Cerebellar nuclear complex (tissue), 1 donor: ENCODE measurements around the gene C19orf73.

ENCODE experiments used
- DNase-seq, 2 experiments: peaks; one replicate each; lab custom pipeline; 2025; lab: John Stamatoyannopoulos, UW

Gene C19orf73, protein sequence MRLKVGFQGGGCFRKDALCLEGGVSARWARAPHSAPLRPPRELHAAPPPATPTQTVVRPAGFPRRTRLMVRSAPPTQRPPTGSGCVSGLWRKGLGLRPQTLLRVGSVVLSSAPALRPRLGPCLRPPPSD

DNA sequence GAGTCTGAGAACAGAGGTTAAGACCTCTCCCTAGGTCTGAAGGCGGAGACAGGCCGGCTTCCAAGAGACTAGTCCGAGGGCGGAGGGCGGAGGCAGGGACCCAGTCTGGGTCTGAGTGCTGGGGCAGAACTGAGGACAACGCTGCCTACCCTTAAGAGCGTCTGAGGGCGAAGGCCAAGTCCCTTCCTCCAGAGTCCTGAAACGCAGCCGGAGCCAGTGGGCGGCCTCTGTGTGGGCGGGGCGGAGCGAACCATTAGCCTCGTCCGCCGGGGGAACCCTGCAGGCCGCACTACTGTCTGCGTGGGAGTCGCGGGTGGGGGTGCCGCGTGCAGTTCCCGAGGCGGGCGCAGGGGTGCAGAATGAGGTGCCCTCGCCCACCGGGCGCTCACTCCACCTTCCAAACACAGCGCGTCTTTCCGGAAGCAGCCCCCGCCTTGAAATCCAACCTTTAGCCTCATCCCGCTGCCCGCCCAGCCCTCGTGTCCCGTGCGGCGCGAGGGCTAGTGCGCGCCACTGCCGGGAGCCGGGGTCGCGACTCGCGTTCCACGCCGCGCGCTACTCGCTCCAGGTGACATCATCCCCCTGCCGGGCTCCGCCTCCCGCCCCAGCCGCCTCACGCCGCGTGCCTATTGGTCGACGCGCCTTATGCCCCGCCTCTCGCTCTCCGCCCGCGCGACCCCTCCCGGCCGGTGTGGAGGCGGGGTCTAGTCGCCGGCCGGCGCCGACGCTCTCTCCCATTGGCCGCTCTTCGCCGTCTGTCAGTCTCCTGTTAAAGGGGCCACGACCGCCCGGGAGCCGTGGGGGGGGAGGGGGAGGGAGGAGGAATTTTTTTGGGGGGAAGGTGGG is at the start of gene C19orf73:
TSS of gene C19orf73 (minus strand) at position 579 of the 846 bp plus-strand sequence. CDS start at position 458, 121 bp downstream.
- DNase-seq = peak; percentile 65 to 87

DNA sequence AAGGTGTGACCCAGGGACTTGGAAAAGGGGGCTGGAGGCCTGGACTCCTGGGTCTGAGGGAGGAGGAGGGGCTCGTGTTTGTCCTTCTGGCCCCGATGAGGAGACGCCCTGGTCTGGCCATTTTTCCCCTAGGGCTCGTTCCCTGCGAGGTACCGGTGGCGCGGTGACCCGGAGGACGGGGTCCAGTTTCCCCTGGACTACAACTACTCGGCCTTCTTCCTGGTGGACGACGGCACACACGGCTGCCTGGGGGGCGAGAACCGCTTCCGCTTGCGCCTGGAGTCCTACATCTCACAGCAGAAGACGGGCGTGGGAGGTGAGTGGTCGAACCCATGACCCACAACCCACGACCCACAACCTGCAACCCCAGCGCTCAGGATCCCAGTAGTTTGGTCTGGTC is 49.5 kb upstream of the C19orf73 start:
- DNase-seq = no peak

DNA sequence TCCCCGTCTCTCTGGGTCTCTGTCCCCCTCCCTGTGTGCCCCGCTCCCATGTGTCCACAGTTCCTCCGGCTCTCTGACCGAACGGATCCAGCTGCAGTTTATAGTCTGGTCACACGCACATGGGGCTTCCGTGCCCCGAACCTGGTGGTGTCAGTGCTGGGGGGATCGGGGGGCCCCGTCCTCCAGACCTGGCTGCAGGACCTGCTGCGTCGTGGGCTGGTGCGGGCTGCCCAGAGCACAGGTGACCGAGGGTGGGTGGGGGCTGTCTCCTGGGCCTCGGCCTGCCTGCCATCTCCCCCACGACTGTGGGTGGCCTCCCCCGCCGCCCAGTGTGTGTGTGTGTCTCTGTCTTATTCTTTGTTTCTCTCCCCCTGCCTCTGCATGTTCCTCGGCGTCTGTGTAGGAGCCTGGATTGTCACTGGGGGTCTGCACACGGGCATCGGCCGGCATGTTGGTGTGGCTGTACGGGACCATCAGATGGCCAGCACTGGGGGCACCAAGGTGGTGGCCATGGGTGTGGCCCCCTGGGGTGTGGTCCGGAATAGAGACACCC is 49.0 kb upstream of the C19orf73 start:
- no peak for DNase-seq

DNA sequence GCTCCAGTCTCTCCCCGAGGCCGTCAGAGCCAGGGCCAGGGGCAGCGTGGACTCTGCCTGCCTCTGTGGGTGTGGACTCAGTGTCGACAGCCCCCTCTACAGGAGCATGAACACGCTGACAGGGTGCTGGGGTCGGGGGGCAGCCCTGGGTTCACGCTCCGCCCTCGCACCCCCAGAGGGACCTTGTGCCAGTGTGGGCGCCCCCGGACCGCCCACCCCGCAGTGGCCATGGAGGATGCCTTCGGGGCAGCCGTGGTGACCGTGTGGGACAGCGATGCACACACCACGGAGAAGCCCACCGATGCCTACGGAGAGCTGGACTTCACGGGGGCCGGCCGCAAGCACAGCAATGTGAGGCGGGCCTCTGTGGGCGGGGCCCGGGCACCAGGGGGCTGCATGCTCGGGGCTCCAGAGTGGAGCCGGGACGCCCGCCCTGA is 46.9 kb upstream of the C19orf73 start:
- DNase-seq = no peak

DNA sequence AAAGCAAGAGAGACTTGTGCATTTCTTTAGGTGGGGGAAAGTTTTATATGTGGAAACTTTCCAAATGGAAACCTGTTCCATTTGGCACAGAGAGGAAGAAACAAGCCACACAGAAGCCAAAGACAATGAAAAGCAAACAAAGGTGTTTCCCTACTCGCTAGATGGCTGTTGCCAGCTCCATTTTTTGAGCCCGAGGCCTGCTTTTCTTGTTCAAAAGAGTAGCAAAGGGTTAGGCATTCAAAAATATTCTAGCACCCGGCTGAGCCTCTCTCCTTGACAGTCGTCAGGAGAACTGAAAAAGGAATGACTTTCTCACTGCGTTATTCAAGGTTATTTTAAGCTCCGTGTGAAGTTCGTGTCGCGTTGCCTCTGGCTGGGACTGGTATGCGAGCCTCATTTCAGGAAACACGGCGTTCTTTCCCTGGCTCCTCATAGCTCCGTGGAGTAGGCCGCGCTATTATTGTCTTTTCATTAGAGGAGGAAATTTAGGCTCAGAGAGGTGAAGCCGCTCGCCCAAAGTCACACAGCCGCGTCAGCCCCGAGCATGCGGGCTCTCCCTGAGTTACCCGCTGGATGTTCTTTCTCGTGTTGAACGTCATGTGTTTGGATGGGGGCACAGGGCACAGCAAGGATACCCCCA is 46.3 kb upstream of the C19orf73 start:
- DNase-seq = no peak

DNA sequence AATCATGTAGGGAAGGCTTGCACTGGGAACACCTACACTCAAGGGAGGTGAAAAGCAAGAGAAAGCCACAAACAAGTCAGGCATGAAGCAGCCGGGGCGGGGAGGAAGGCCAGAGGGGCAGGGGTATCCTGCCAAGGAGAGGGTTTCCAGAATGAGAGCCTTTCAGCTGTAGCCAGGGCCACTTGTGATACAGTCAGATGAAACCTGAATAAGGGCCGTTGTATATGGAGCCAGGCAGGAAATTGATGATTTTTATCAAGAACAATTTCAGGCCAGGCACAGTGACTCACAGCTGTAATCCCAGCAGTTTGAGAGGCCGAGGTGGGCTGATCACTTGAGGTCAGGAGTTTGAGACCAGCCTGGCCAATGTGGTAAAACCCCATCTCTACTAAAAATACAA is 43.0 kb upstream of the C19orf73 start:
- no peak for DNase-seq

DNA sequence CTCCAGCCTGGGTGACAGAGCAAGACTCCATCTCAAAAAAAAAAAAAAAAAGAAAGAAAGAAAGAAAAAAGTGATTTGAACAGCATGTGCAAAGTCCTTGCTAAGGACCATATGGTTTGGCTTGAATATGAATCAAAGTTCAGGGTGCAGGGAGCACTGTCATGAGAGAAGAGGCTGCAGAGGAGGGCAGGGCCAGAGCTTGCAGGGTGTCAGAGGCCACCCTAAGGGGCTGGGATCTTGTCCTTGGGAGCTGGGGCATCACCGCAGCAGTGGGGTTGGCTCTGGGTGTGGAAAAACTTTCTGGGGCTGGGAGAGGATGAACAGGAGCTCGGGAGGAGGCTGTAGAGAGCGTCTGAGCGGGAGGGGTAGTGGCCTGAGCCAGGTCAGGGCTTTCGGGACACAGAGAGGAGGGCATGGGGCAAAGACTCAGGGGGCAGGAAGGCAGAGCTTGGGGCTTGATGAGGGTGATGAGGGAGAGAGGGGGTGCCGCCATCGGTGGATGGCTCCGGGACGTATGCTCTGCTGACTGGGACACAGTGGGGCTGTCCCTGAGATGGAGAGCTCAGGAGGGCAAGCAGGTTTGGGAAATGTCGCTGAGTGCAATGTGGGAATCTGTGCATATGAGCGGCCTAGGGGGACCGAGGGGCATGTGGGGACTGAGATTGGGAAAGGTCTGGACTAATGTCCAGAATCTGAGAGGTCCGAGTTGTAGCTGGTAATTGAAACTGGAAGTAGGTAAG is 41.7 kb upstream of the C19orf73 start:
- DNase-seq = no peak

DNA sequence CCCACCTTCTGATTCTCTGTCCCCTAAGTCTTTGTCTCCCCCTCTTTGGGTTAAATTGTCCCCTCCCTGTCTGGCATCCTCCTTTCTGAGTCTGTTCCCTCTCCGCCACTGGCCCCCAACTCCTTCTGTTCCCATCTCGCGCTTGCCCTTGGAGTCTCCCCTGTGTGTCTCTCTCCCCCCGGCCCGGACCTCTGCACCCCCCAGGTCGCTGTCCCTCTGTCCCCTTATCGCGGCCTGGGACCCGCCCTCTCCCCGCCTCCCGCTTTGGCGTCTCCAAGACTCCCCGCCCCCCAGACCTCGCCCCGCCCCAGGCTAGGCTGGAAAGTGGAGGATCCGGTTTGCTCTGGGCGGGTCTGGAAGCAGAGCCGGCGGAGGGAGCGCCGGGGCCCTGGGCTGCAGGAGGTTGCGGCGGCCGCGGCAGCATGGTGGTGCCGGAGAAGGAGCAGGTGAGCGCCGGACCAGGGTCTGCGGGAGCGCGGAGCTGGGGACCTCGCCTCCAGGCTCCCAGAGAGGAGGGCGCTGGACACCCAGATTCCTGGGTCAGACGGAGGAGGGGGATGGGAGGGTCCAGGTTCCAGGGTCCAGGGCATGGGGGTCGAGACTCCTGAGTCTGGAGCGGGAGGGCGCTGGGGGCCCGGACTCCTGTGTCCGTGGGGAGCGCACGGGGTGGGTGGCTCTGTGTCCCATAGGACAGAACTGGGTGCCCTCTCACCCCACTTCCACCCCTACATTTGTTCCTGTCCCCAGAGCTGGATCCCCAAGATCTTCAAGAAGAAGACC is 38.7 kb upstream of the C19orf73 start, which contains the start of gene TRPM4:
TSS of gene TRPM4 (plus strand) at position 348 of the 780 bp plus-strand sequence. CDS start at position 423, 75 bp downstream.
- peak in 1 of 2 experiments; percentile 1 for DNase-seq

DNA sequence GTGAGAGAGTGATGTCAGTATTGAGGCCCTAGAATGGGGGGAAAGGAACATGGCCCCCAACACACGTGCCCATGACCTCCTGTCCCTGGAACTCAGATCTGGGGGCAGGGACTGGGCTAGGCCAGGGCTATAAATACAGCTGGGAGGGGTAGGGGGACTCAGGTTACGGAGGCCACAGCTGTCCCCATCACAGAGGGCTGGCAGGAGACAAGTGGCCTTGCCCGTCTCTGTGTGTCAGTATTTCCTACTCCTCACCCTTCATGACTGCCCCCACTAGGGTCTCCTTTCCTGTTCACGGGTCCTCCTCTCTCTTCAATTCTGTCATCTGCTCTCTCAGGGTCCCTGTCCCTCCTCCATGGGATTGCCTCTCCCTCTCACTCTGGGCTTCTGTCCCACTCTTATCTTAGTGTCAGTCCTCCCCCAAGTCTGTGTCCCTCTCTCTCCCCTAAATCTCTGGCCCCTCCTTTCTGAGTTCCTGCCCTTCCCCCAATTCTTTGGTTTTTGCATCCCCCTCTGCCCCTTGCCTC is 36.9 kb upstream of the C19orf73 start:
- no peak for DNase-seq

DNA sequence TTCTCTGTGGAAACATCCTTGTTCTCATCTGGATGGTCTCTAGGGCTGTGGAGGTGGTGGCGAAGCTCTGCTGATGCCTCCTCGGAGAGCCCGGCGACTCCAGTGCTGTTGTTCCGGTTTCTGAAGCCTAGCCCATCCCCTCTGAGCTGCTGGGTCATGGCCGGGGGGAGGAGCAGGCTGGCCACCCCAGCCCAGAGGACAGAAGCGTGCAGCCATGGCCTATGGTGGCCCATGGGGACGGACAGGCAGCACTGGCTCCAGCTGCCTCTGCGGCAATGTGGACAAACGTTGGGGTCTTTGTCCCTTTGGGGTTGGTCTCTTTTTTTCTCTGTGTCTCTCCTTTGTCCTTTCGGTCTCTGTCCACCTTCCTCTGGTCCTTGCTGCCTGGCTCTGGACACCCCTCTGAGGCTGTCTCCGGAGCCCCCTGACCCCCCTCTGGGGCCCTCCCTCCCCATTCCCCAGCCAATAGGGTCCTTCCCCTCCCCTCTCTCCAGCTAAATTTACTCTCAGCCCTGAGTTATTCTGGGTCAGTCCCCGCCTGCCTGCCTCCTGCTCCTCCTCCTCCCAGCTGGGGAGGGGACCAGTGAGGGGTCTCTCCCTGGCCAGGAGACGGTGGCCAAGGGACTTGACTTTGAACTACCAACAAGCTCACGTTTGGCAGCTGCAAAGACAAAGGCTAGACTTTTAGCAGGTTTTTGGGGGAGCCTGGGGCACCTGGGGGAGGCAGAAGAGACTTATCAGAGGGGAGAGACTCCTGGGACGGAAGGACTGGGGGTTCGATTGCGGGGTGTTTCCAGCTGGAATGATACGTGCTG is 36.3 kb upstream of the C19orf73 start, which contains the start of gene HRC:
TSS of gene HRC (minus strand) at position 392 of the 815 bp plus-strand sequence. CDS start at position 233, 159 bp downstream.
- no peak for DNase-seq

DNA sequence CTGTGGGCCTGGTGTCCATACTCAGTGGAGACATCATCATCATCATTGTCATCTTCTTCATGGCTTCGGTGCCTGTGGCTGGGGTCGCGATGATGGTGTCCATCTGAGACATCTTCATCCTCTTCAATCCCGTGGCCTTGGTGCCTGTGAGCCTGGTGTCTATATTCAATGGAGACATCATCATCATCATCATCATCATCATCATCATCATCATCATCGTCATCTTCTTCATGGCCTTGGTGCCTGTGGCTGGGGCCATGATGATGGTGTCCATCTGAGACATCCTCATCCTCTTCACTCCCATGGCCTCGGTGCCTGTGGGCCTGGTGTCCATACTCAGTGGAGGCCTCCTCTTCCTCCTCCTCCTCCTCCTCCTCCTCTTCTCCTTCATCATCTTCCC is 35.3 kb upstream of the C19orf73 start:
- no peak for DNase-seq

DNA sequence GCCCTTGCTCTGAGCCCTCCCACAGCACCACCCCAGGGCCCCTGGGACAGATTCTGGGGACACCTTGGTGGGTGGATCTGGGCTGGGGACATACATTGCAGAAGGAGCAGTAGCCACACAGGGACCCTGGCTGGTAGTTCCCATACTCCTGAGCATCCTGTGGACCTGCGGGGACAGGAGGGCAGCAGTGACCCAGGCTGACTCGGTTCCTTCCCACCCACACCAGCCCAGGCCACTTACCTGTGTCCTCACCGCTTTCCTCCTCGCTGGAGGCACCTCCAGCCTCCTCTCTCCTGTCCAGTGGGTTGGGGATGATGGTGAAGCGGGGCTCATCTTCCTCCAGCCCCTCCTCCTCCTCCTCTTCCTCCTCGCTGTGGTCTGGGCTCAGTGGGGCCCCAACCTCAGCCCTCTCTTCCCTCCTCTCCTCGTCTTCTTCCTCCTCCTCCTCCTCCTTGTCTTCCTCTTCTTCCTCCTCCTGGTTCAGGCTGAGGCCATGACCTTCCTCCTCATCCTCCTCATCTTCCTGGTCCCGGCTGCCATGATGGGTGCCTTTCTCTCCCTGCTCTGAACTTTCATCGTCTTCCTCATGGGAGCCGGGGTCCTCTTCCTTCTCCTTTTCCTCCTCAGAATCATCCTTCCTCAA is 34.3 kb upstream of the C19orf73 start:
- no peak for DNase-seq

DNA sequence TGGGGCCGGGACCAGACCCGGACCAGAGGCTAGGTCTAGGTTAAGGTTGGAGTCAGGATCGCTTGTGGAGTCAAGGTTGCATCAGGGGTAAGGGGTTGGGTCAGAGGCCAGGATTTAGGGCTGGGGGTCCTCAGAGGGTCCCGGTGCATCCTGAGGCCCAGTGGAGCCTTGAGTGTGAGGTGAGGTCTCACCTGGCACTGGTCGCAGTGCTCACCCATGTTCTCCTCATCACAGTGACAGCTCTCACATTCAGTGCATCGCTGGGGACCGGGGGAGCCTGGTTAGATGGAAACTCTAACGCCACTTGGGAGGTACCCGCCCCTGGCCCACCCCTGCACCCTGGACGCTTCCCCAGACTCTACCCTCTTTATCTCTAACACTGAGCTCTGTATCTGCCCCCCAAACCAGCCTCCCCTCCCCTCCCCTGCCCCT is 33.2 kb upstream of the C19orf73 start:
- DNase-seq = no peak

DNA sequence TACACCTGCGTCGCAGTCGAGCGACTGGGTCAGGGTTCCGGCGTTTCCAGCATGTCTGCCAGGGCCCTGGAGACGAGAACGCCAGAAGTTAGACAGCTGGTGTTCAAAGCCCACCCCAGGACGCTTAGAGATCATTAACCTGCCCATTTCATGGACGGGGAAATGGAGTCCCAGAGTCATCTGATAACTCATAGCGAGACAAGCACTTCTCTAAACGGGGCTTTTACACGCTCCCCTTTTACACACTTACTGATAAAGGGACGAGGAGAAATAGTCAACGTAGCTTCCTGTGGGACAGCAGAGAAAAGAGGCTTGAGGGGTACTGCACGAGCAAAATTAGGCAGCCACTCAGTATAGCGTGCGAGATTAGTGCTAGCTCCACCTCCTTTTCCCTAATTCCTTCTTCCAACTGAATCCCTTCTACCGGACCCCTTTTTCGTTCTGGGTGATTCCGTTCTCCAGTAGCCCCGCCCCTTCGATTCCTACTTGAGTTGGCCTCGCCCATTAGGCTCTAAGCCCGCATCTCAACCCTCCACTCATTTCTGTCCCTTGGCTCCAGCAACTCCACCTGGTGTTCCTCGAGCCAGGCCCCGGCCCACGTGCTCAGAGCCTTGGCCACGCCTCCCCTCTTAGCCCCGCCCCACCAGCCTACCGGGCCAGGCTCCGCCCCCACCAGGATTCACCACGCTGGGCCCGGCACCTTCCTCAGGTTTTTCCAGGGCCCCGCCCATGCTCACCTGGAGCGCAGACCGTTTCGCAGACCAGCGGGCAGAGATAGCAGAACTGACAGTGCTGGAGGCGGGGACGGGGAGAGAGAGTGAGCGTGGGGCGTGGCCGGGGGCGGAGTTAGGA is 32.5 kb upstream of the C19orf73 start:
- peak in 1 of 2 experiments; percentile 8 for DNase-seq

DNA sequence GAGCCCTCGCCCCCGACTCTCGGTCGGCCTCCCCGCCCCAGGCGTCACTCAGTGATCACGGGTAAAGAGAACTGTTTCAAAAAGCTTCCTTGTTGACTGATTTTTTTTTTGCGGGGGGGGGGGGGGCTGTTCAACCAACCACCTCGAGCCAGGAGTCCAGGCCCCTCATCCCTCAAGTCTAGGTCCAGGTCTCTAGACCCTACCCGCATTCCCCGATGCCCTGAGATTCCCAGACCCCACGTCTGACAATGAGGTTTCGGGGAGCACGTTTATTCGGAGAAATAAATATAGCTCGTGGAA is 32.0 kb upstream of the C19orf73 start:
- DNase-seq = no peak

DNA sequence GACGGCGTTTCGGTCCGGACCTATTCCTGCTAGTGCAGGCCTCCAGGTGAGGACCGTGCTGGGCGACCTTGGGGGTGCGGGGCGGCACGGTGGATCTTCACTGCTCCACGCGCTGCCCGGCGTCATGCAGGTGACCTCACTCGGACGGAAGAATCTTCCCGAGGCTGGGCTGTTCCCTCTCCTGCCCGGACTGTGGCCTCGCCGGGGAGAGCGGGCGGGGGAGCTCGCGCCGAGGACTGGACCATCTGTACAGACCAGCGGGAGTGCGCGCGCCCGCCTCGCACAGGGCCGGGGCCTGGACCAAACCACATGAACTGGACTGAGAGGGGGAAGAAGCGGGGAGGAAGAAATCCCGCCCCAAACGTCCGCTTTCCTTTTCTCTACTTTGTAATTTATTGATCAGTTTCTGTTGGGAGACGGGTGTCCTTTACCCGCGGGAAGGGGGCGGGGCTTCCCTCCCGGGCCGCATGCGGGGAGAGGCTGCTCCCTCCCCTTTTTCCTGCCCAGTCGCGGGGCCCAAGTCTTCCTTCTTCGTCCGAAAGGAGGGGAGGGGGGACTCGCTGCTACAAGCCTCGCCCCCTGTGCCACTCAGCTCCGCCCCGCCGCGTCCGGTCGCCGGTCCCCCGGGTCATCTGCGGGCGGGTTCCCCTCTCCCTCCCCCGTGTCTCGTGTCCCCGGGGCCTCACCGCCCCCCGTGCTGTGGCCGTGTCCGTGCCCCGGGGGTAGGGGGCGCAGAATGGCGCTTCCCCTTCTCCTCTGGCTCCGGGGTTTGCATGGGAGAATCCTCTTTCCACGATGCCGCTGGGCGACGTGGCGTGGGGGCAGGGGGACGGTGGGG is 31.4 kb upstream of the C19orf73 start:
- peak; percentile 26 to 59 for DNase-seq

DNA sequence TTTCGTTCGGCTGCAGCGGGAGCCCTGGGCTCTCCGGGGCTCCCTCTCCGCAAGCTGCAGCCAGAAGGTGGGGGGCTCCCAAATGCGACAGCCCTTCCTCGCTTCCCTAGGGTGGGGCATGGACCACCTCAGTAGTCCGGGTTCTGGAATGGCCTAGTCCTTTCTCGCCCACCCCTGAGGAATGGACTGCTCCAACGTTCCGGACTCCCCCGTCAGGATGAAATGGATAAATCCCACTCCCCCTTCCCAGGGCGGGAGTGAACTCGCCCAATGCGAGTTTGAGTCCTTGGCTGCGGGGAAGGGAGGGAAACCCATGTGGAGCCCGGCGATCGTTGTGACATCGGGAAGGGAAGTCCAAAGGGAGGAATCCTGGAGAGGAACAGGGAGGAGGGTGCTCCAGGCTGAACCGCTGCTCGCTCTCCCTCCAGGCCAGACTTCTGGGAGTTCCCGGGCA is 30.7 kb upstream of the C19orf73 start:
- DNase-seq = peak in 1 of 2 experiments; percentile 45
